Neural cell (in vitro differentiated cells): ENCODE results near the gene PRKCA. TPM values are rescaled to one million over a fixed set of nuclear protein-coding genes. Genes with fewer than 3 reads are reported as not detected.

Experiments used
- H2AFZ ChIP-seq: fragments of 200-600, 300-800 bp; sonication (generic), shearing (Covaris generic); 2 replicates; pipeline ENCODE4 v1.6.0; 2014; ENCODE audit warnings: low read depth, mild to moderate bottlenecking, antibody characterized with exemption, low read length, moderate library complexity
- H3F3A ChIP-seq: fragments of 200-600 bp; shearing (Covaris generic); 2 replicates; pipeline ENCODE4 v1.6.1; 2016; ENCODE audit warnings: mild to moderate bottlenecking, moderate library complexity, mixed read lengths, antibody characterized with exemption, low read length; ENCODE audit not compliant: insufficient read depth, poor library complexity, severe bottlenecking
- H3K27ac ChIP-seq: fragments of 200-600, 300-800 bp; sonication (generic), shearing (Covaris generic); 2 replicates; pipeline ENCODE4 v1.5.1; 2014; ENCODE audit warnings: mild to moderate bottlenecking, low read length, moderate library complexity
- H3K27me3 ChIP-seq: fragments of 300-800, 200-600 bp; sonication (generic), shearing (Covaris generic); 2 replicates; pipeline ENCODE4 v1.6.0; 2014; ENCODE audit warnings: mild to moderate bottlenecking, low read depth, low read length, moderate library complexity; ENCODE audit not compliant: insufficient read depth
- H3K36me3 ChIP-seq: fragments of 300-800, 200-600 bp; sonication (generic), shearing (Covaris generic); 2 replicates; pipeline ENCODE4 v1.5.1; 2014; ENCODE audit warnings: mild to moderate bottlenecking, antibody characterized with exemption, low read length, moderate library complexity; ENCODE audit not compliant: insufficient read depth
- H3K4me2 ChIP-seq: fragments of 300-800, 200-600 bp; sonication (generic), shearing (Covaris generic); 2 replicates; pipeline ENCODE4 v1.6.0; 2014; ENCODE audit warnings: mild to moderate bottlenecking, low read length
- H3K4me3 ChIP-seq: fragments of 300-800, 200-600 bp; sonication (generic), shearing (Covaris generic); 2 replicates; pipeline ENCODE4 v1.5.1; 2014; ENCODE audit warnings: mild to moderate bottlenecking, low read length, moderate library complexity
- H3K79me2 ChIP-seq: fragments of 200-600 bp; shearing (Covaris generic); replicated peaks from 2 replicates; pipeline ENCODE4 v1.6.0; 2014; ENCODE audit warnings: mild to moderate bottlenecking, low read length, moderate library complexity; ENCODE audit not compliant: insufficient read depth
- H3K9ac ChIP-seq: fragments of 300-800, 200-600 bp; sonication (generic), shearing (Covaris generic); 2 replicates; pipeline ENCODE4 v1.6.1; 2016; ENCODE audit warnings: mild to moderate bottlenecking, low read length, mixed read lengths
- H3K9me2 ChIP-seq: fragments of 200-600 bp; shearing (Covaris generic); 2 replicates; pipeline ENCODE4 v1.6.1; 2016; ENCODE audit warnings: mild to moderate bottlenecking, low read length, mixed read lengths; ENCODE audit not compliant: insufficient read depth
- H3K9me3 ChIP-seq: fragments of 200-600, 300-800 bp; sonication (generic), shearing (Covaris generic); 2 replicates; pipeline ENCODE4 v1.6.1; 2016; ENCODE audit warnings: mild to moderate bottlenecking, mixed run types, low read length, moderate library complexity, mixed read lengths
- H4K20me1 ChIP-seq: fragments of 200-600 bp; shearing (Covaris generic); 2 replicates; pipeline ENCODE4 v1.6.1; 2016; ENCODE audit warnings: mild to moderate bottlenecking, mixed run types; ENCODE audit not compliant: insufficient read depth
- EP300 ChIP-seq: fragments of 450-650 bp; conservative IDR thresholded peaks from 2 replicates; pipeline ENCODE4 v1.6.1; 2014; ENCODE audit warnings: antibody characterized with exemption, mild to moderate bottlenecking, moderate library complexity; ENCODE audit not compliant: poor library complexity, severe bottlenecking
- EZH2 ChIP-seq: fragments of 200-600, 300-800 bp; shearing (Covaris generic), sonication (generic); IDR thresholded peaks from 2 replicates; pipeline ENCODE4 v1.6.1; 2014; ENCODE audit warnings: antibody characterized with exemption, low read length, borderline replicate concordance, mild to moderate bottlenecking; ENCODE audit not compliant: insufficient read depth, poor library complexity, severe bottlenecking
- MXI1 ChIP-seq: fragments of 450-650 bp; conservative IDR thresholded peaks from 2 replicates; pipeline ENCODE4 v1.6.1; 2014; ENCODE audit warnings: antibody characterized with exemption, mild to moderate bottlenecking; ENCODE audit not compliant: poor library complexity, severe bottlenecking
- POLR2AphosphoS5 ChIP-seq: IDR thresholded peaks from 2 replicates; pipeline ENCODE4 v1.6.1; 2012
- RAD21 ChIP-seq: fragments of 450-650 bp; conservative IDR thresholded peaks from 2 replicates; pipeline ENCODE4 v1.6.1; 2014; ENCODE audit warnings: antibody characterized with exemption, mild to moderate bottlenecking, moderate library complexity
- SMC3 ChIP-seq: fragments of 450-650 bp; conservative IDR thresholded peaks from 2 replicates; pipeline ENCODE4 v1.6.1; 2014; ENCODE audit warnings: antibody characterized with exemption, mild to moderate bottlenecking, moderate library complexity; ENCODE audit not compliant: poor library complexity
- TAF1 ChIP-seq: IDR thresholded peaks from 2 replicates; pipeline ENCODE4 v1.6.1; 2012; ENCODE audit warnings: low read depth
- polyA plus RNA-seq: library from polyadenylated mRNA; depleted of rRNA; stranded (reverse); fragments of >200 nt; gene quantifications from 2 replicates; pipeline ENCODE4 v1.2.3, GENCODE V29; 2014
- TF ChIP-seq, protein P1 (sequence below): IDR thresholded peaks from 2 replicates; pipeline ENCODE4 v1.6.1; 2012; ENCODE audit warnings: borderline replicate concordance
- TF ChIP-seq, protein P2 (sequence below): fragments of 450-650 bp; IDR thresholded peaks from 2 replicates; pipeline ENCODE4 v1.5.1; 2014; ENCODE audit warnings: antibody characterized with exemption, mild to moderate bottlenecking, moderate library complexity; ENCODE audit not compliant: poor library complexity, severe bottlenecking

PRKCA gene
- polyA plus RNA-seq, 1 donor from 2014 or later = 5.9 TPM

DNA sequence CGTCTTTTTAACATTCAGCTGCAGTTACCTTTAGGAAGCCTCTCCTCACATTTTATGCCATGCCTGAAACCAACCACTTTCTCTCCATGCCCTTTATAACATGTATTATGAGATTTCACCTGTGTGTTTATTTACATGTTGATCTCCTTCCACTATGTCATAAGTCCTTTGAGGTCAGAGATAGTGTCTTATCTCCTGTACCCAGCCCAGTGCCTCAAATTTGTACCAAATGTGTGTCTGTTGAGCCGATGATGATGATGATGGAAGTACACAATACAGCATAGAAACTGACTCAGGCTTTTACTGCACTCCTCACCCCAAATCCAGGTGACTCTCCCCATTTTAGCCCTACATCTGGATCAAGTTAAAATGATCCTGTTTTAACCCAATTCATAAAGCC lies 353.0 kb downstream of the PRKCA start:
- H2AFZ ChIP-seq = no peak overlapping the region
- TF ChIP-seq POLR2AphosphoS5 (no peak), EZH2 (no peak), EP300 (no peak), RAD21 (no peak), TAF1 (no peak), SMC3 (no peak), MXI1 (no peak)
- TF ChIP-seq, protein P1, sequence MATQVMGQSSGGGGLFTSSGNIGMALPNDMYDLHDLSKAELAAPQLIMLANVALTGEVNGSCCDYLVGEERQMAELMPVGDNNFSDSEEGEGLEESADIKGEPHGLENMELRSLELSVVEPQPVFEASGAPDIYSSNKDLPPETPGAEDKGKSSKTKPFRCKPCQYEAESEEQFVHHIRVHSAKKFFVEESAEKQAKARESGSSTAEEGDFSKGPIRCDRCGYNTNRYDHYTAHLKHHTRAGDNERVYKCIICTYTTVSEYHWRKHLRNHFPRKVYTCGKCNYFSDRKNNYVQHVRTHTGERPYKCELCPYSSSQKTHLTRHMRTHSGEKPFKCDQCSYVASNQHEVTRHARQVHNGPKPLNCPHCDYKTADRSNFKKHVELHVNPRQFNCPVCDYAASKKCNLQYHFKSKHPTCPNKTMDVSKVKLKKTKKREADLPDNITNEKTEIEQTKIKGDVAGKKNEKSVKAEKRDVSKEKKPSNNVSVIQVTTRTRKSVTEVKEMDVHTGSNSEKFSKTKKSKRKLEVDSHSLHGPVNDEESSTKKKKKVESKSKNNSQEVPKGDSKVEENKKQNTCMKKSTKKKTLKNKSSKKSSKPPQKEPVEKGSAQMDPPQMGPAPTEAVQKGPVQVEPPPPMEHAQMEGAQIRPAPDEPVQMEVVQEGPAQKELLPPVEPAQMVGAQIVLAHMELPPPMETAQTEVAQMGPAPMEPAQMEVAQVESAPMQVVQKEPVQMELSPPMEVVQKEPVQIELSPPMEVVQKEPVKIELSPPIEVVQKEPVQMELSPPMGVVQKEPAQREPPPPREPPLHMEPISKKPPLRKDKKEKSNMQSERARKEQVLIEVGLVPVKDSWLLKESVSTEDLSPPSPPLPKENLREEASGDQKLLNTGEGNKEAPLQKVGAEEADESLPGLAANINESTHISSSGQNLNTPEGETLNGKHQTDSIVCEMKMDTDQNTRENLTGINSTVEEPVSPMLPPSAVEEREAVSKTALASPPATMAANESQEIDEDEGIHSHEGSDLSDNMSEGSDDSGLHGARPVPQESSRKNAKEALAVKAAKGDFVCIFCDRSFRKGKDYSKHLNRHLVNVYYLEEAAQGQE = no peak
- TF ChIP-seq, protein P2, sequence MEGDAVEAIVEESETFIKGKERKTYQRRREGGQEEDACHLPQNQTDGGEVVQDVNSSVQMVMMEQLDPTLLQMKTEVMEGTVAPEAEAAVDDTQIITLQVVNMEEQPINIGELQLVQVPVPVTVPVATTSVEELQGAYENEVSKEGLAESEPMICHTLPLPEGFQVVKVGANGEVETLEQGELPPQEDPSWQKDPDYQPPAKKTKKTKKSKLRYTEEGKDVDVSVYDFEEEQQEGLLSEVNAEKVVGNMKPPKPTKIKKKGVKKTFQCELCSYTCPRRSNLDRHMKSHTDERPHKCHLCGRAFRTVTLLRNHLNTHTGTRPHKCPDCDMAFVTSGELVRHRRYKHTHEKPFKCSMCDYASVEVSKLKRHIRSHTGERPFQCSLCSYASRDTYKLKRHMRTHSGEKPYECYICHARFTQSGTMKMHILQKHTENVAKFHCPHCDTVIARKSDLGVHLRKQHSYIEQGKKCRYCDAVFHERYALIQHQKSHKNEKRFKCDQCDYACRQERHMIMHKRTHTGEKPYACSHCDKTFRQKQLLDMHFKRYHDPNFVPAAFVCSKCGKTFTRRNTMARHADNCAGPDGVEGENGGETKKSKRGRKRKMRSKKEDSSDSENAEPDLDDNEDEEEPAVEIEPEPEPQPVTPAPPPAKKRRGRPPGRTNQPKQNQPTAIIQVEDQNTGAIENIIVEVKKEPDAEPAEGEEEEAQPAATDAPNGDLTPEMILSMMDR = no peak

DNA sequence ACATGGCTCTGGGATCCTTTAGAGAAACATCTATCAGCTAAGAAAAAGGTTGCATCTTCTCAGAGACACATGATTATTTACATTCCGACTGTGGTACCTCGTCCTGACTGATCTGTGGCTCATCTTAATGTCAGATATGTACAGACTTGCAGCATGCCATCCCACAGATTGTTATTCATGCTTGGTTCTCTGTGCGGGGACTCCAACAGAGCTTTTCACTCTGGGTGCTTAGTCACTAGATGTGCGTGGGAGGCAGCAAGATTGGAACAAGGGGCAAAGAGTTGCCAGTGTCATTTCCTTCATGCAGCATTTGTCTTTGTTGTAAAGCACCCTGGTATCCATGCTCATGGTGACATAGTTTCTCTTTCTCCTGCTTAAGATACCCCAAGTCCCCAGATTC lies 353.4 kb downstream of the PRKCA start:
- H3K9me3 ChIP-seq = no peaks in the 10 kb centered on the region
- no peaks in the 10 kb centered on the region for H3K9me2 ChIP-seq
- H3F3A ChIP-seq = no peaks in the 10 kb centered on the region
- H3K79me2 ChIP-seq = no peaks in the 10 kb centered on the region
- no peaks in the 10 kb centered on the region for H3K27me3 ChIP-seq
- no peak overlapping the region for H3K4me3 ChIP-seq
- H2AFZ ChIP-seq = no peak overlapping the region
- TF ChIP-seq TAF1 (no peak), MXI1 (no peak), RAD21 (no peak), EP300 (no peak), POLR2AphosphoS5 (no peak)
- TF ChIP-seq, protein P2 = no peak
- TF ChIP-seq, protein P1 = no peak
- no peak overlapping the region for H3K4me2 ChIP-seq
- no peak overlapping the region for H3K27ac ChIP-seq
- no peaks in the 10 kb centered on the region for H4K20me1 ChIP-seq
- no peaks in the 10 kb centered on the region for H3K36me3 ChIP-seq
- no peak overlapping the region for H3K9ac ChIP-seq

More for the DNA sequence above, 353.0 kb downstream of the PRKCA start:
- no peaks in the 10 kb centered on the region for H3K9me2 ChIP-seq
- H3K9ac ChIP-seq = no peak overlapping the region
- H3K27me3 ChIP-seq = no peaks in the 10 kb centered on the region
- no peak overlapping the region for H3K27ac ChIP-seq
- no peaks in the 10 kb centered on the region for H4K20me1 ChIP-seq
- no peaks in the 10 kb centered on the region for H3K9me3 ChIP-seq
- H3K79me2 ChIP-seq = no peaks in the 10 kb centered on the region
- no peak overlapping the region for H3K4me3 ChIP-seq
- H3K4me2 ChIP-seq = no peak overlapping the region
- H3F3A ChIP-seq = no peaks in the 10 kb centered on the region
- no peaks in the 10 kb centered on the region for H3K36me3 ChIP-seq
